22Rv1 (cell line): ENCODE results near the gene PTCH1.

ENCODE experiments used
- CTCF ChIP-seq: fragments of 450-650 bp; IDR thresholded peaks from 2 replicates; pipeline ENCODE4 v1.5.1; 2017; ENCODE audit warnings: mild to moderate bottlenecking
- ZFX ChIP-seq: fragments of 450-650 bp; IDR thresholded peaks from 2 replicates; pipeline ENCODE4 v1.6.1; 2017; ENCODE audit warnings: antibody characterized with exemption, borderline replicate concordance

- no peak for TF ChIP-seq CTCF
- TF ChIP-seq ZFX: no peak
These were observed 67.8 kb downstream of the PTCH1 start for GRCh38 chr9:95449016-95449415.
